Raji (cell line): ENCODE measurements around the gene BMP7.

Experiments
- POLR2A ChIP-seq: IDR thresholded peaks from 2 replicates; pipeline ENCODE4 v1.6.1; 2011; ENCODE audit warnings: low read depth, low read length, control low read depth; ENCODE audit not compliant: insufficient read depth

BMP7 gene

GRCh38 chr20:57124800-57125517 lies 141.5 kb downstream of the BMP7 start:
- no peak for TF ChIP-seq POLR2A

DNA sequence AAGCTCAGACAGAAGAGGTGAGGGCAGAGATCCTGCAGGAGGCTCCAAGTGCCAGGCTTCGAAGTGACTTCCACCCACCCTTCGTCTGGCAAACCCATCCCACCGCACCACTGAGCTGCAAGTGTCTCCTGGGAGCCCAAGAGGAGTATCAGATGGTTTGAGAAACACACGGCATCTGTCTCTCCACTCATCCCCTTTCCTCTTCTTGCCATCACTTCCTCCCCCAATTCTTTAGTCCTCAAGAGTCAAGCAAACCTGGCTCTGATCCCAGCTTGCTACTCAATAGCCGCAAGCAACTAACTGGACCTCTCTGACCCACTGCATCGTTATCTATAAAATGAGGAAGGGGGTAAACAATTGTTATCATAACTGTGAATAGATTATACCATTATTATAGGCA lies 142.1 kb downstream of the BMP7 start:
- no peak for TF ChIP-seq POLR2A

DNA sequence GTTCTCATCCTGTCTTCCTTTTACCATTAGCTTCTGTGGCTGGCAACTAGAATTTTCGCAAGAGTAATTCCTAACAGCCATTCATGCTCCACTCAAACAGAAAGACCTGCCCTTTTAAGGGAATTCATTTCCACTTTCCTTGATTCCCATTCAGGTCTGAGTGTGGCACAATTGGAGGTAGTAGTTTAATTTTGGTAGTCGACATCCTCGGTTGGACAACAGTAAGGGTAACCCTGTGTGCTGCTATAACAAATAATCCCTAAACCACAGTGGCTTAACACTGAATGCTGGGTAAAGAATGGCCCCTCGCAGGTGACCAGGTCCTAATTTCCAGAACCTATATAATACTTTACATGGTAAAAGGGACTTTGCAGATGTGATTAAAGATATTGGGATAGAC lies 142.9 kb downstream of the BMP7 start:
- no peak for TF ChIP-seq POLR2A

DNA sequence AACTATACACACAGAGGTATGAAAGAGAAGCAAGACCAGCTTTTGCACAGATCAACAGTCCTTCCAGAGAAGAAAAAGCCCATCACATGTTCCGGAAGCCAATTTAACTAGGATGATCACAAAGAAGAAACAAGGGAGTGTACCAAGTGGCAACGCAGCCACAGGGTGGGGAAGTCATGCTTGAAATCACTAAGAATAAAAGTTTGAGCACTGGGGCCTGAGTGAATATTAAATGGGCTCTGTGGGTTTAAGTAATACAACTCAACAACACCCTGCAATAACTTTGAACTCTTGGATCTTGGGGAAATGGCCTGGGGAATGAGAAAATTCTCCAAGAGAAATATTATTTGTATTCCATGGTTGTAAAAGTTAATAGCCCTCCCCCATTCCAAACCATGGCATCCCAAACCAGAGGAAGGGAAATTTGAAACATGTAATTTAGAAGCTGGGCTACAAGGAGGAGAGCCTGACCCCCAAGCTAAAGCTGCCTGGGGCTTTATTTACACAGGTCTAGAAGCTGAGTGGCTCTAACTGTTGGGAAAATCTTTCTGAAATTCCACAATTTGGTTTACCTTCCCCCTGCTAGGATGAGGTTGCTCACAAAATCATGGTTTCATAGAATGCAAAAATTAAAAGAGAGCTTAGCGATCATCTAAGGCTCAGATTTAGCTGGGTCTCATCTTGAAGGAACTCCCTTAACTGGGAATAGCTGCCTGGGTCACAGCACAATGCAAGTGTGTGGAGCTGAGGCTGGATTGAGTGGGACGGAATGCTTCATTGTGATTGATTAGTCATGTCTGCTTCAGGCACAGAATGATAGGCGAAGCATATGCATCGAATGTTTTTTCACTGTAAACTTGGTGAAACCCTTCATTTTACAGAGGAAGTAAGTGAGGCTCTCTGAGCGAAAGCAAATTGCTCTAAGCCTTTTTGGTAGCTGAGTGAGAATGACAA lies 143.6 kb downstream of the BMP7 start:
- no peak for TF ChIP-seq POLR2A

DNA sequence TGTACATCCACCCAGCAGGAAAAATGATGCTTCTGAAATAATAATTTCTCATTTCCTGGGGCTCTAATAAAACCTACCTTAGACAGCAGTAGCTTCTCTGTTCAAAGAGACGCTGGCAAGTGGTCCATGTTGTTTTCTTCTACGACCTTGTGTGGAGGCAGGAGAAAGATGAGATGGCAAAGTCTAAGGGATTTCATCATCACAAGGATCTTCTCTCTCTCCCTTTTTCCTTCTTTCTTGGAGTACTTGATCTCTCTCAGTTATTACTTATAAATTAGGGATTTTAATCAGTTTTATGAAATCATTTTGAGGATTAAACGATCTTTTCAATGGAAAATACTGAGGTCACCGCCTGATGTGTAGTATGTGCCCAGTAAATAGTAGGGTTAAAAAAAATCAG lies 147.5 kb downstream of the BMP7 start:
- no peak for TF ChIP-seq POLR2A
